Measurements from ENCODE around the gene SOBP. TPM values are rescaled to one million over a fixed set of nuclear protein-coding genes. Genes with fewer than 3 reads are reported as not detected.

Gene SOBP
- total and polyA plus RNA-seq, 2 experiments from 2014 or later = 1.5 to 3.0 TPM

DNA sequence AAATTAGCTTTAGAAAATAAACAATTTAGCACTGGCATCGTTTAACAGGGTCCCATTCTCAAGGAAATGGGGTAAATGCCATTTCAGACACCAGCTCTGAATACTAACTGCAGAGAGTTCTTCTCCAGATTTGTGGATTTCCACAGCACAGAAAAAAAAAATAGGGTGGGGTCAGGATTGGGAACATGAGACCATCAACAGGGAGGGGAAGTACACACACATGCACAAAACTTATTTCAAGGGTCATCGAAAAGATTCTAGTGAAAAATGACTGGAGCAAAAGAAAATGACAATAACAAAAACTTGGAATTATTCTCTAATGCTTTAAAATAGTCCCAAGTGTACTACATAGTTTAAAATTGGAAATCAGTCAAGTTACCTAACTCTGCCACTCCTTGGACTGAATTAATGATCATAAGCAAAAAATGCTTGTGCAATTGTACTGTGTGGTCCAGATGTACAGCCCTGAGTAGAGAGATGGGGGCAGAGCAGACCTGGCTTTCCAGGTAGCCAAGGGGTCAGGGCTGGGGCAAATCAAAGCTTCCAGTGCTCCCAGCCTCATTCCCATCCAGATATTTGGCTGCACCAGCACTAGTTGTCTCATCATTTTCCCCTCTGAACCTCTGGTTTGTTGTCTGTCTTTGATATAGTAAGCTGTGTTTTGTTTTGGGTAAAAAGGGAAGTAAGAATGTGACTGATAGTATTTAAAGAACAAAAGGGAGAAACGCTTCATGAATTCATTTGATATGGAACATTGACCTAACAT, 152.4 kb downstream of the SOBP start (continued):
- no peak for TF ChIP-seq ZNF462 (CRISPR knock-in tag; IDR thresholded peaks at IDR 0.05)
- no peak for TF ChIP-seq ZNF331 (CRISPR knock-in tag; IDR thresholded peaks at IDR 0.05; ENCODE audit: low read depth)

DNA sequence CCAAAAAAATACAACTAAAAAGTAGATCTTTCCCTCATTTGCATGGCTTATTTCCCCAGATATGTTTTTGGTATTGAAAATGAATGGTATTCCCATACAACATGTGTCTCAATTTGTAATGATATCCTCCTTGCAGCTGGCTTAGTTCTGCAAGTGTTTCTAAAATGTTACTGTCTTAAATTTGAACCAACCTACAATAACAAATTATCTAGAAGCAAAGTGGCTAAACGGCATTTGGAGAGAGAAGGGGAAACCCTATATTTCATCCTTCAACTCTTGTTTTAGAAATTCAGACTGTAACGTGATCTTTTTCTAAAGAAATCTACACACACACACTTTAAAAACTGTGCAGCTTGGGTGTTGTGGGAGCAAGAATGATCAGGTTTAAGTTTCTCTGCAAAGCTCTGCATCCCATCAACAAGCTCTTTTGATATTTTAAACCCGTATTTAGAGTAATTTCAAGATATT, 153.0 kb downstream of the SOBP start:
- Histone ChIP-seq H3K27me3 (ENCODE audit: insufficient read depth) (no peaks in the 10 kb centered on the region), H2AFZ (no peak overlapping the region), H3F3A (replicated peaks; ENCODE audit: low read depth) (no peaks in the 10 kb centered on the region), H3K27ac (ENCODE audit: low read depth) (no peak overlapping the region), H3K4me1 (ENCODE audit: insufficient read depth) (peaks cover 5% of the 10 kb centered on the region; the same call in 1 of the 2 replicates), H3K36me3 (ENCODE audit: insufficient read depth) (no peaks in the 10 kb centered on the region), H3K9me2 (ENCODE audit: insufficient read depth) (no peaks in the 10 kb centered on the region), H3K4me2 (no peak overlapping the region), H3K79me2 (replicated peaks; ENCODE audit: insufficient read depth) (no peaks in the 10 kb centered on the region), H3K4me3 (no peak overlapping the region), H4K20me1 (replicated peaks; ENCODE audit: insufficient read depth) (no peaks in the 10 kb centered on the region)
- no peaks in the 10 kb centered on the region for H3K9me3 Mint-ChIP-seq
- no peak overlapping the region for H3K4me3 Mint-ChIP-seq
- H3K4me1 Mint-ChIP-seq = no peaks in the 10 kb centered on the region; the same call in 2 of the 3 replicates
- H3K36me3 Mint-ChIP-seq (ENCODE audit: low read depth) = no peaks in the 10 kb centered on the region
- H3K27ac Mint-ChIP-seq = no peak overlapping the region
- H3K27me3 Mint-ChIP-seq (ENCODE audit: insufficient read depth, low read depth, poor library complexity) = peaks cover 5% of the 10 kb centered on the region
- TF ChIP-seq, protein P1, sequence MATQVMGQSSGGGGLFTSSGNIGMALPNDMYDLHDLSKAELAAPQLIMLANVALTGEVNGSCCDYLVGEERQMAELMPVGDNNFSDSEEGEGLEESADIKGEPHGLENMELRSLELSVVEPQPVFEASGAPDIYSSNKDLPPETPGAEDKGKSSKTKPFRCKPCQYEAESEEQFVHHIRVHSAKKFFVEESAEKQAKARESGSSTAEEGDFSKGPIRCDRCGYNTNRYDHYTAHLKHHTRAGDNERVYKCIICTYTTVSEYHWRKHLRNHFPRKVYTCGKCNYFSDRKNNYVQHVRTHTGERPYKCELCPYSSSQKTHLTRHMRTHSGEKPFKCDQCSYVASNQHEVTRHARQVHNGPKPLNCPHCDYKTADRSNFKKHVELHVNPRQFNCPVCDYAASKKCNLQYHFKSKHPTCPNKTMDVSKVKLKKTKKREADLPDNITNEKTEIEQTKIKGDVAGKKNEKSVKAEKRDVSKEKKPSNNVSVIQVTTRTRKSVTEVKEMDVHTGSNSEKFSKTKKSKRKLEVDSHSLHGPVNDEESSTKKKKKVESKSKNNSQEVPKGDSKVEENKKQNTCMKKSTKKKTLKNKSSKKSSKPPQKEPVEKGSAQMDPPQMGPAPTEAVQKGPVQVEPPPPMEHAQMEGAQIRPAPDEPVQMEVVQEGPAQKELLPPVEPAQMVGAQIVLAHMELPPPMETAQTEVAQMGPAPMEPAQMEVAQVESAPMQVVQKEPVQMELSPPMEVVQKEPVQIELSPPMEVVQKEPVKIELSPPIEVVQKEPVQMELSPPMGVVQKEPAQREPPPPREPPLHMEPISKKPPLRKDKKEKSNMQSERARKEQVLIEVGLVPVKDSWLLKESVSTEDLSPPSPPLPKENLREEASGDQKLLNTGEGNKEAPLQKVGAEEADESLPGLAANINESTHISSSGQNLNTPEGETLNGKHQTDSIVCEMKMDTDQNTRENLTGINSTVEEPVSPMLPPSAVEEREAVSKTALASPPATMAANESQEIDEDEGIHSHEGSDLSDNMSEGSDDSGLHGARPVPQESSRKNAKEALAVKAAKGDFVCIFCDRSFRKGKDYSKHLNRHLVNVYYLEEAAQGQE (IDR thresholded peaks at IDR 0.05; ENCODE audit: unreplicated experiment) = no peak
- TF ChIP-seq NANOG (IDR thresholded peaks at IDR 0.05; ENCODE audit: borderline replicate concordance) = no peak
- TF ChIP-seq JUNB (IDR thresholded peaks at IDR 0.05; ENCODE audit: unreplicated experiment) = no peak
- TF ChIP-seq CREB1 (CRISPR knock-in tag; IDR thresholded peaks at IDR 0.05; ENCODE audit: low read depth) = no peak
- no peak for TF ChIP-seq ZNF331 (CRISPR knock-in tag; IDR thresholded peaks at IDR 0.05; ENCODE audit: low read depth)
- ATAC-seq (no peak), DNase-seq (ENCODE audit: low spot score) (no peak)
